Posterior cingulate gyrus (tissue), 11 donors: Measurements from ENCODE around the gene DLG2.
"Not testable (repeated sequence)": the region's sequence is repeated elsewhere in the genome, so short reads cannot be mapped to it uniquely, and the experiment has no call there.

Experiments used
- DNase-seq, 10 donors: peaks; one replicate each; pipeline versions ENCODE4 v3.0.0 to v3.0.0-alpha.2; 2020 to 2021; ENCODE audit warnings: mixed read lengths in 3 of 10
- intact Hi-C: fragments of 100-400 bp; cut with DNase I; formaldehyde crosslinking; loops from one replicate; pipeline ENCODE4 v1.15.1; 2023

DLG2 gene

GRCh38 chr11:83760932-83761331 lies 1866.2 kb downstream of the DLG2 start:
- DNase-seq: peak in 1 of 10 donors; percentile 7
- intact Hi-C loops: no loop called here

- DNase-seq: no peak
- intact Hi-C loops: no loop called here
These were observed 1868.0 kb downstream of the DLG2 start for GRCh38 chr11:83759148-83759547.

GRCh38 chr11:83751041-83751440 lies 1876.1 kb downstream of the DLG2 start:
- DNase-seq: no peak
- intact Hi-C loops: no loop called here

- DNase-seq: no peak
- intact Hi-C loops: no loop called here
These were observed 1880.1 kb downstream of the DLG2 start for GRCh38 chr11:83746921-83747585.

GRCh38 chr11:83744620-83745192 lies 1882.4 kb downstream of the DLG2 start:
- intact Hi-C loops: no loop called here
- DNase-seq: no peak

GRCh38 chr11:83736684-83737083 lies 1890.5 kb downstream of the DLG2 start:
- intact Hi-C loops: no loop called here
- DNase-seq: no peak

GRCh38 chr11:83734120-83734519 lies 1893.0 kb downstream of the DLG2 start:
- DNase-seq: no peak
- intact Hi-C loops: no loop called here

- DNase-seq, intact Hi-C loops: not testable (repeated sequence)
These were observed 1895.9 kb downstream of the DLG2 start for GRCh38 chr11:83731288-83731687.

GRCh38 chr11:83728281-83728680 lies 1898.9 kb downstream of the DLG2 start:
- intact Hi-C loops: loop anchor here (10.0 kb wide), 1 partner anchor 87 kb away; no protein-coding TSS in a partner anchor
- DNase-seq: no peak

- DNase-seq: no peak
These were observed 1899.9 kb downstream of the DLG2 start for GRCh38 chr11:83727251-83727650.

GRCh38 chr11:83726316-83726715 lies 1900.8 kb downstream of the DLG2 start:
- intact Hi-C loops: loop anchor here (10.0 kb wide), 1 partner anchor 88 kb away; no protein-coding TSS in a partner anchor
- DNase-seq: no peak

More at GRCh38 chr11:83727251-83727650, 1899.9 kb downstream of the DLG2 start:
- intact Hi-C loops: loop anchor here (10.0 kb wide), 1 partner anchor 88 kb away; no protein-coding TSS in a partner anchor

- no peak for DNase-seq
- intact Hi-C loops: loop anchor here (10.0 kb wide), 1 partner anchor 89 kb away; no protein-coding TSS in a partner anchor
These were observed 1901.4 kb downstream of the DLG2 start for GRCh38 chr11:83725728-83726127.

- intact Hi-C loops: loop anchor here (10.0 kb wide), 1 partner anchor 90 kb away; no protein-coding TSS in a partner anchor
- DNase-seq: no peak
These were observed 1901.9 kb downstream of the DLG2 start for GRCh38 chr11:83725269-83725560.

GRCh38 chr11:83723999-83724398 lies 1903.1 kb downstream of the DLG2 start:
- DNase-seq: no peak
- intact Hi-C loops: loop anchor here (10.0 kb wide), 1 partner anchor 91 kb away; no protein-coding TSS in a partner anchor

GRCh38 chr11:83722392-83723119 lies 1904.6 kb downstream of the DLG2 start:
- DNase-seq: no peak
- intact Hi-C loops: loop anchor here (10.0 kb wide), 1 partner anchor 92 kb away; no protein-coding TSS in a partner anchor

- intact Hi-C loops: loop anchor here (10.0 kb wide), 1 partner anchor 94 kb away; no protein-coding TSS in a partner anchor
- DNase-seq: no peak
These were observed 1905.9 kb downstream of the DLG2 start for GRCh38 chr11:83721263-83721662.

GRCh38 chr11:83720675-83721074 lies 1906.5 kb downstream of the DLG2 start:
- no peak for DNase-seq
- intact Hi-C loops: loop anchor here (10.0 kb wide), 1 partner anchor 94 kb away; no protein-coding TSS in a partner anchor

- intact Hi-C loops: no loop called here
- DNase-seq: no peak
These were observed 1909.6 kb downstream of the DLG2 start for GRCh38 chr11:83717537-83717936.

- no peak for DNase-seq
- intact Hi-C loops: no loop called here
These were observed 1911.1 kb downstream of the DLG2 start for GRCh38 chr11:83715927-83716535.

GRCh38 chr11:83713708-83714107 lies 1913.4 kb downstream of the DLG2 start:
- intact Hi-C loops: no loop called here
- peak in 7 of 10 donors; percentile 32 to 91 (median 50) for DNase-seq

GRCh38 chr11:83711106-83711527 lies 1916.0 kb downstream of the DLG2 start:
- no peak for DNase-seq
- intact Hi-C loops: no loop called here
